GM18873 (cell line): Measurements from ENCODE around the gene ADARB2.

ENCODE experiments used
- ATAC-seq: cut with Tn5 transposase; IDR thresholded peaks from one replicate; pipeline ENCODE4 v1.9.1; 2021; ENCODE audit warnings: mild to moderate bottlenecking, moderate library complexity, moderate number of reproducible peaks; ENCODE audit not compliant: unreplicated experiment, low FRiP score

The ADARB2 gene

GRCh38 chr10:1142596-1142995 is 594.7 kb downstream of the ADARB2 start:
- ATAC-seq = no peak

GRCh38 chr10:1141701-1142100 is 595.6 kb downstream of the ADARB2 start:
- no peak for ATAC-seq

- no peak for ATAC-seq
Measured at GRCh38 chr10:1141261-1141660, 596.1 kb downstream of the ADARB2 start.

GRCh38 chr10:1138529-1138928 is 598.8 kb downstream of the ADARB2 start:
- no peak for ATAC-seq

GRCh38 chr10:1137499-1138163 is 599.7 kb downstream of the ADARB2 start:
- no peak for ATAC-seq

- ATAC-seq = no peak
Measured at GRCh38 chr10:1136268-1136667, 601.1 kb downstream of the ADARB2 start.

GRCh38 chr10:1134156-1134555 is 603.2 kb downstream of the ADARB2 start:
- ATAC-seq = no peak

GRCh38 chr10:1133495-1134045 is 603.8 kb downstream of the ADARB2 start:
- no peak for ATAC-seq

GRCh38 chr10:1132584-1132983 is 604.7 kb downstream of the ADARB2 start:
- ATAC-seq = no peak

GRCh38 chr10:1130995-1131790 is 606.1 kb downstream of the ADARB2 start:
- no peak for ATAC-seq

- no peak for ATAC-seq
Measured at GRCh38 chr10:1130226-1130625, 607.1 kb downstream of the ADARB2 start.

- no peak for ATAC-seq
Measured at GRCh38 chr10:1128649-1129048, 608.7 kb downstream of the ADARB2 start.

- ATAC-seq = no peak
Measured at GRCh38 chr10:1128115-1128514, 609.2 kb downstream of the ADARB2 start.

GRCh38 chr10:1127629-1128028 is 609.7 kb downstream of the ADARB2 start:
- ATAC-seq = no peak
